ENCODE results near the gene SERINC5. TPM values are rescaled to one million over a fixed set of nuclear protein-coding genes. Genes with fewer than 3 reads are reported as not detected.

SERINC5 gene
- total RNA-seq, 4 donors from 2014 or later, result 9.7 to 21.7 (median 17.3) TPM

DNA sequence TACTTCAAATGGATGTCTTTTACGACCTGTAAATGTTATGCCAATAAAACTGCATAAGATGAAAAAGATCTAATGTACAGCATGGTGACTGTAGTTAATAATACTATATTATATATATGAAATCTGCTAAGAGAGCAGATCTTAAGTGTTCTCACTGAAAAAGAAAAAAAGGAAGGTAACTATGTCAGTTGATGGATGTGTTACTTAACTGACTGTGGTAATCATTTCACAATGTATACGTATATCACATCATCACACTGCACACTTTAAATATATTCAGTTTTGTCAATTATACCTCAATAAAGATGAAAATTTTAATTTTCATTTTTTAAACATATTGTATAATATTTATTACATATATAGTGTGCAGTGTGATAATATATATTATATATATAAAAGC, 188.8 kb downstream of the SERINC5 start:
- TF ChIP-seq, protein P1, sequence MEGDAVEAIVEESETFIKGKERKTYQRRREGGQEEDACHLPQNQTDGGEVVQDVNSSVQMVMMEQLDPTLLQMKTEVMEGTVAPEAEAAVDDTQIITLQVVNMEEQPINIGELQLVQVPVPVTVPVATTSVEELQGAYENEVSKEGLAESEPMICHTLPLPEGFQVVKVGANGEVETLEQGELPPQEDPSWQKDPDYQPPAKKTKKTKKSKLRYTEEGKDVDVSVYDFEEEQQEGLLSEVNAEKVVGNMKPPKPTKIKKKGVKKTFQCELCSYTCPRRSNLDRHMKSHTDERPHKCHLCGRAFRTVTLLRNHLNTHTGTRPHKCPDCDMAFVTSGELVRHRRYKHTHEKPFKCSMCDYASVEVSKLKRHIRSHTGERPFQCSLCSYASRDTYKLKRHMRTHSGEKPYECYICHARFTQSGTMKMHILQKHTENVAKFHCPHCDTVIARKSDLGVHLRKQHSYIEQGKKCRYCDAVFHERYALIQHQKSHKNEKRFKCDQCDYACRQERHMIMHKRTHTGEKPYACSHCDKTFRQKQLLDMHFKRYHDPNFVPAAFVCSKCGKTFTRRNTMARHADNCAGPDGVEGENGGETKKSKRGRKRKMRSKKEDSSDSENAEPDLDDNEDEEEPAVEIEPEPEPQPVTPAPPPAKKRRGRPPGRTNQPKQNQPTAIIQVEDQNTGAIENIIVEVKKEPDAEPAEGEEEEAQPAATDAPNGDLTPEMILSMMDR (IDR thresholded peaks at IDR 0.05; ENCODE audit: low read depth), result no peak

DNA sequence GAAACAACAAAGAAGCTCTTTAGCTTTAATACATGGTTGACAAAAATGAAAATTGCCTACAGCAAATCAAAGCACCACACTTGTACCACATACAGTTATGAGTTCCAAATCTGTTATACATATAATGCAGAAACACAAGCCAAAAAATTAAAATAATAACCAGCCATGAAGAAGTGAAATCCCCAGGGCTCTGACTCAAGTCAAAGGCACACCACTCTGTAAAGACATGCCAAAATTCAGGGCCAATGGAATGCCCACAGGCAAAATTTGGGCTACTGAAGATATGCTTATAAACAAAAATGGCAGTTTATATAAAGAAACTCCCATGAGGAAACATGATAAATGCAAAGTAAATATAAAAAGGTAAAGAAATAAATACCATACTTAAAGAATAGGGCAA, 191.7 kb downstream of the SERINC5 start:
- TF ChIP-seq, protein P1 (IDR thresholded peaks at IDR 0.05; ENCODE audit: low read depth), result no peak

Other genes starting within 250 kb of the SERINC5 start
- gene THBS4, start 220.7 kb downstream of the SERINC5 start, total RNA-seq, result 10 to 100 TPM; 14.1 to 28.2 (median 21.2) TPM
- not detected for gene SPZ1, start 64.0 kb upstream of the SERINC5 start, total RNA-seq
- 10 to 100 TPM; 37.7 to 53.6 (median 47.4) TPM for gene ZFYVE16, start 152.0 kb upstream of the SERINC5 start, total RNA-seq
- 1 to 10 TPM; 3.3 to 4.8 (median 3.7) TPM for gene FAM151B, start 232.1 kb upstream of the SERINC5 start, total RNA-seq

Data from subcutaneous adipose tissue (tissue), 4 donors.